Measurements from ENCODE around the gene NKTR. TPM values are rescaled to one million over a fixed set of nuclear protein-coding genes. Genes with fewer than 3 reads are reported as not detected.

The NKTR gene
- total RNA-seq, 1 experiment from 2014 or later = 70.5 TPM

- H3K4me2 ChIP-seq = peak overlapping the region; percentile 75
- no peaks in the 10 kb centered on the region for H3K9me3 ChIP-seq (ENCODE audit: insufficient read depth, low read depth)
- peaks cover 33% of the 10 kb centered on the region for H3K4me1 ChIP-seq (replicated peaks; ENCODE audit: insufficient read depth)
- H3K27me3 ChIP-seq (ENCODE audit: insufficient read depth, low read depth) = no peaks in the 10 kb centered on the region
- intact Hi-C loops (cut with micrococcal nuclease; ENCODE audit: unreplicated experiment) = no loop called here
- H3F3A ChIP-seq (ENCODE audit: insufficient read depth, low read depth) = peaks cover 18% of the 10 kb centered on the region; the same call in 1 of the 2 replicates
- H3K27ac ChIP-seq = no peak overlapping the region
- TF ChIP-seq CTCF (conservative IDR thresholded peaks at IDR 0.05) (no peak), EZH2 (IDR thresholded peaks at IDR 0.05; ENCODE audit: low read depth) (no peak)
- no peaks in the 10 kb centered on the region for H3K79me2 ChIP-seq (ENCODE audit: low read depth)
- ChIA-PET POLR2A (ENCODE audit: unreplicated experiment) (no interaction called here), CTCF (interaction anchor here (0.6 kb wide), 1 partner anchor 89 kb away, joined by 15 read pairs; no protein-coding TSS in a partner anchor)
- peak overlapping the region; percentile 60; the same call in 1 of the 2 replicates for H3K4me3 ChIP-seq
- BruUV-seq (replicated peaks) = TSS peak; percentile 7
- DNase-seq = no peak
- no peaks in the 10 kb centered on the region for H4K20me1 ChIP-seq (ENCODE audit: insufficient read depth)
- no peaks in the 10 kb centered on the region for H3K36me3 ChIP-seq (ENCODE audit: low read depth)
- H3K9me2 ChIP-seq (ENCODE audit: insufficient read depth) = no peaks in the 10 kb centered on the region
- H2AFZ ChIP-seq = no peak overlapping the region
These were observed 54.9 kb downstream of the NKTR start for GRCh38 chr3:42655331-42655888.

GRCh38 chr3:42655980-42656679 lies 55.6 kb downstream of the NKTR start:
- no peak overlapping the region for H3K4me2 ChIP-seq
- POLR2A ChIA-PET (ENCODE audit: unreplicated experiment) = no interaction called here
- no peak for DNase-seq

More at GRCh38 chr3:42655980-42656679, 55.6 kb downstream of the NKTR start:
- Histone ChIP-seq H3K79me2 (ENCODE audit: low read depth) (no peaks in the 10 kb centered on the region), H4K20me1 (ENCODE audit: insufficient read depth) (no peaks in the 10 kb centered on the region), H3K4me3 (no peak overlapping the region), H3K4me1 (replicated peaks; ENCODE audit: insufficient read depth) (peaks cover 26% of the 10 kb centered on the region), H3K9me3 (ENCODE audit: insufficient read depth, low read depth) (no peaks in the 10 kb centered on the region), H3K27me3 (ENCODE audit: insufficient read depth, low read depth) (no peaks in the 10 kb centered on the region), H3K27ac (no peak overlapping the region), H3F3A (ENCODE audit: insufficient read depth, low read depth) (peaks cover 18% of the 10 kb centered on the region; the same call in 1 of the 2 replicates), H3K36me3 (ENCODE audit: low read depth) (no peaks in the 10 kb centered on the region), H3K9me2 (ENCODE audit: insufficient read depth) (no peaks in the 10 kb centered on the region), H2AFZ (no peak overlapping the region)
- BruUV-seq (replicated peaks) = no TSS peak
- CTCF ChIA-PET = no interaction called here
- TF ChIP-seq EZH2 (IDR thresholded peaks at IDR 0.05; ENCODE audit: low read depth) = no peak
- no peak for TF ChIP-seq CTCF (conservative IDR thresholded peaks at IDR 0.05)
- intact Hi-C loops (cut with micrococcal nuclease; ENCODE audit: unreplicated experiment) = no loop called here
